Head of caudate nucleus (tissue), 42 donors: ENCODE results near the gene ABCC1.
"Not testable (repeated sequence)": the region's sequence is repeated elsewhere in the genome, so short reads cannot be mapped to it uniquely, and the experiment has no call there.

ENCODE experiments used
- DNase-seq, 42 donors: peaks; one replicate each; pipeline versions ENCODE4 v3.0.0 to v3.0.0-alpha.2; 2020 to 2021; ENCODE audit warnings: mixed read lengths in 7 of 42
- intact Hi-C: fragments of 100-400 bp; cut with DNase I; formaldehyde crosslinking; loops from one replicate; pipeline ENCODE4 v1.15.0; 2022

ABCC1 gene

DNA sequence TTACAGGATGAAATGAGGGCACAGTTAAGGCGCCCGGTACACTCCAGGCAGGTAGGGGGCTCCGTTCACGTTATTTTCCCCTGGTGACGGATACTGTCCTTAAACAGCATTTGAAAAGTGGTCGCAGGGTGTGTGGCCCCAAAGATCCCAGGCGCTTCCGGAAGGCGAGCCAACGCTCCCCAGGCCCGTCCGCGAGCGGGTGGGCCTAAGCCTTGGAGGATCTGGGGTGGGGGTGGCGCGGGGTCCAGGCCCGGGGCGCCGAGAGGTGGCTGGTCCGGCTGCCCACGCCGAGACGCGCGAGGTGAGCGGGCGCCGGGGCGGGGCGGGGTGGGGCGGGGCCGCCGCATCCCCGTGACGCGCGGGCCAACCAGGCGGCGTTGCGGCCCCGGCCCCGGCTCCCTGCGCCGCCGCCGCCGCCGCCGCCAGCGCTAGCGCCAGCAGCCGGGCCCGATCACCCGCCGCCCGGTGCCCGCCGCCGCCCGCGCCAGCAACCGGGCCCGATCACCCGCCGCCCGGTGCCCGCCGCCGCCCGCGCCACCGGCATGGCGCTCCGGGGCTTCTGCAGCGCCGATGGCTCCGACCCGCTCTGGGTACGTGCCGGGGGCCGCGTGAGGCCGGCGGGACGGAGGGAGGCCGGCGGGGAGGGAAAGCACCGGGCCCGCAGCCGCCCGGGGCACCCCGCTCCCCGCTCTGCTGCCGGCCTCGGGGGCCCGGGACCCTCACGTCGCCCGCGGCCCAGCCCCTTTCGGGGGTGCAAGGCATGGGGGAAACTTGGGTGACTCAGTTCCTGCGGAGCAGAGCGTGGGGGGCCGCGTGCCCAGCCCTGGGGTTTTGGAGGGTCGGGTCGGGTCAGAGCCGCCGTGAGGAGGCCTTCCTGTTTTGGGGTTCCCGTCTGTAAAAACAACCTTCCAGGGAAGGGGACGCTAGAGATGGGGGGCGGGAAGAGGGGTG is at the start of gene ABCC1:
ABCC1 (plus strand) TSS at position 407 of the 951 bp plus-strand sequence; CDS start at position 543, 136 bp downstream.
- DNase-seq = peak in 29 of 42 donors; percentile 15 to 62 (median 35)

DNA sequence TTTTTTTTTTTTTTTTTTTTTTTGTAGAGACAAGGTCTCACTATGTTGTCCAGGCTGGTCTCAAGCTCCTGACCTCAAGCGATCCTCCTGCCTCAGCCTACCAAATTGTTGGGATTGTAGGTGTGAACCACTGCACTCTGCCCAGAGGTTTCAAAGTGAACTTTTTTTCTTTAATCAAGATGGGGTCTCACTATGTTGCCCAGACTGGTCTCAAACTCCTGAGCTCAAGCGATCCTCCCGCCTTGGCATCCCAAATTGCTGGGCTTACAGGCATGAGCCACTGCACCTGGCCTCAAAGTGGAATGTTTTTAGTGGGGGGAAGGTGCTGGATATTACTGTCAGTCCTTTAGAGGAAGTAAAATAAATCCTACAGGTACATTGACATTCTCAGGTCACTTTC is 49.1 kb upstream of the ABCC1 start:
- intact Hi-C loops = no loop called here
- DNase-seq = no peak

More for the DNA sequence above, at the start of gene ABCC1:
- intact Hi-C loops = no loop called here

DNA sequence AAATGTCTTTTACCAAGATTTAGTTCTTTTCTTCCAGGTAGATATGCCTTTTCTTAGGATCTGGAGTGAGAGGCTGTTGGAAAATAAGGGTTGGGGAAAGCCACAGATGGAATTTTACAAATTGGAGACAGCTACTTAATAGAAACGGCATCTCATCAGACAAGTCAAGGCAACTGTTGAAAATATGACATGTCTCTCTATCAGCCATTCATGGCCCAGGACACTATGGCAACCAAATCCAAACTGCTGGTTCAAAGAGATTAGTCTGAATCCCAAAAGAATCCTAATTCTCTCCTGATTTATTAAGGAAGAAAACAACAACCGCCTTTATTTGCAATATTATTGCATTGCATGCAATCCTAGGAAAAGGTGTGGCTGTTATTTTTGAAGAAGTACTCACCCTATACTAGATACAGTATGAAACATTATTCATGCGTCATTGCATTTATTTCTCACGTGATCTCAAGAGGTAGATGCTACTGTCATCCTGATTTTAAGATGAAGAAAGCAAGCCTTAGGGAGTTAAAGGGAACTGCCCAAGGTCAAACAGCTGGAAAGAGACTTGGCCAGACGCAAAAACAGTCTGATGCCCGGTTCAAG is 48.4 kb upstream of the ABCC1 start:
- DNase-seq = no peak
- intact Hi-C loops = no loop called here

DNA sequence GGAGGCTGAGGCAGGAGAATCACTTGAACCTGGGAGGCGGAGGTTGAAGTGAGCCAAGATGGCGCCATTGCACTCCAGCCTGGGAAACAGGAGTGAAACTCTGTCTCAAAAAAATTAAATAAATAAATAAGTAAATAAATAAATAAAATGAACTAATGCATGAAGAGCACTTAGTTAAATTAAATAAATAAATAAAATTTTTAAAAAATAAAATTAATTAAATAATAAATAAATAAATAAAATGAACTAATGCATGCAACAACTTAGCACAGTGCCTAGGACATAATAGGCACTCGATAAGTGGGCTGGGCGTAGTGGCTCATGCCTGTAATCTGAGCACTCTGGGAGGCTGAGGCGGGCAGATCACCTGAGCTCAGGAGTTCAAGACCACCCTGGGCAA is 45.5 kb upstream of the ABCC1 start:
- intact Hi-C loops = no loop called here
- DNase-seq = no peak

DNA sequence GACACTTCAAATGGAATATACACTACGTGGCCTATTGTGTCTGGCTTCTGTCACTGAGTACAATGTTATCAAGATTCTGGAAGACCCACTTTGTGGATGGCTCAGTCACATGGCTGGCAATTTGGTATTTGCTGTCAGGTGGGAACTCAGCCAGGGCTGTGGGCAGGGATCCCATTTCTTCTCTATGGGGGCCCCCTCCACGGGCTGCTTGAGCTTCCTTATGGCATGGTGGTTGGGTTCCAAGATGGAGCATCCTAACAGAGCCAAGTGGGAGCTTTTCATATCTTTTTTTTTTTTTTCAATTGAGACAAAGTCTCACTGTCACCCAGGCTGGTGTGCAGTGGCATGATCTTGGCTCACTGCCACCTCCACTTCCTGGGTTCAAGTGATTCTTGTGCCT is 43.0 kb upstream of the ABCC1 start:
- no peak for DNase-seq
- intact Hi-C loops = no loop called here

DNA sequence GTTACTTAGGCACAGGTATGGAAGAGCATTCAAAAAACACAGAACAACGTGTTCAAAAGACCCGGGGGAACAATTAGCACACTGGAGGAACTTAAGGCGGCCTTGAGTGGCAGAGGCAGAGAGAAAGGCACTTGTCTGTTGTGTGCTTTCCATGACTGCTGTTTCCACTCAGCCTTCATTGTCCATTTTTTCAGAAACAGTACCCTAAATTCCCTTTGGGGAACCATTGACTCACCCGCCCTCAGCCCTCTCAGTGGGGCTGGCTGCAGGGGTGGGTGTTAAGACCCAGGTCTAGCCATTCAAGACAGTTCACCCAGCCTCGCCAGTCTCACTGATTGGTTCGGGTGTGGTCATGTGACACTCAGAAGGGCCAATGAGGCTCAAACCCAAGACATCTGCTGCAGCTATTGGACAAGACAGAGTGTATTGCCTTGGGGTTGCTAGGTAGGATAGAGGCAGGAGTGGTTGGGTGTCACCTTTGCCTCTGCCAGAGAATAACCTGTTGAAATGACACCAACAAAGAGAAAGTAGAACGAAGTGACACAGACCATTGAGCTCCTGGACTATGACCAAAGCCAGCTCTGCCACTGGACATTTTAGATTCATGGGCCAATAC is 41.4 kb upstream of the ABCC1 start:
- intact Hi-C loops = no loop called here
- DNase-seq = no peak

DNA sequence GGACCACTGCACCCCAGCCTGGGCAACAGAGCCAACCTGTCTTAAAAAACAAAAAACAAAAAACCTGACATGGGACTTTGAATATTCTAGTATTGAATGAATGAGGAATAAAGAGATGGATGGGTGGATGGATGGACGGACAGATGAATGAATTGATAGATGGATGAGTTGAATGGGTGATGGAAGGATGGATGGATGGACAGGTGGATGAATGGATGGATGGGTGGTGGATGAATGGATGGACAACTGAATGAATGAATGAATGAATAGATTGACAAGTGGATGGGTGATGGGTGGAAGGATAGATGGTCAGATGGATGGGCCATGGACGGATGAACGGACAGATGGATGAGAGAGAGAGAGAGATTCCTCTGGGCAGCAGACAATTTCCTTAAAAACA is 38.2 kb upstream of the ABCC1 start:
- intact Hi-C loops = no loop called here

DNA sequence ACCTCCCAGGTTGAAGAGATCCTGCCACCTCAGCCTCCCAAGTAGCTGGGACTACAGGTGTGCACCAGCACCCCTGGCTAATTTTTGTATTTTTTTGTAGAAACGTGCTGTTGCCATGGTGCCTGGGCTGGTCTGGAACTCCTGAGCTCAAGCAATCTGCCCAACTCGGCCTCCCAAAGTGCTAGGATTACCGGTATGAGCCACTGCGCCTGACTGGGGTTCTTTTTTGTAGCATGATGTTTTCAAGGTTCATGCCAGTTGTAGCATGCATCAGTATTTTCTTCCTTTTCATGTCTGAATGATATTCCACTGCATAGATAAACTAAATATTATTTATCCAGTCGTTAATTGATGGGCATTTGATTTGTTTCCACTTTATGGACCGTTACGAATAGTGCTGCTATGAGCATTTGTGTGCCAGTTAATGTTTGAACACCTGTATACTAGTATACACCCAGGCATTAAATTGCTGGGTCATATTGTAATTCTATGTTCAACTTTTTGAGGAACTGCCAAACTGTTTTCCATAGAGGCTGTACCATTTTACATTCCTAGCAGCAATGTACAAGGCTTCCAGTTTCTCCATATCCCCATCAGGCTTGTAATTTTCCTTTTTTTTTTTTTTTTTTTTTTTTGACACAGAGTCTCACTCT is 36.2 kb upstream of the ABCC1 start:
- peak in 1 of 42 donors; percentile 6 for DNase-seq
- intact Hi-C loops = no loop called here

More for the DNA sequence above, 38.2 kb upstream of the ABCC1 start:
- no peak for DNase-seq

DNA sequence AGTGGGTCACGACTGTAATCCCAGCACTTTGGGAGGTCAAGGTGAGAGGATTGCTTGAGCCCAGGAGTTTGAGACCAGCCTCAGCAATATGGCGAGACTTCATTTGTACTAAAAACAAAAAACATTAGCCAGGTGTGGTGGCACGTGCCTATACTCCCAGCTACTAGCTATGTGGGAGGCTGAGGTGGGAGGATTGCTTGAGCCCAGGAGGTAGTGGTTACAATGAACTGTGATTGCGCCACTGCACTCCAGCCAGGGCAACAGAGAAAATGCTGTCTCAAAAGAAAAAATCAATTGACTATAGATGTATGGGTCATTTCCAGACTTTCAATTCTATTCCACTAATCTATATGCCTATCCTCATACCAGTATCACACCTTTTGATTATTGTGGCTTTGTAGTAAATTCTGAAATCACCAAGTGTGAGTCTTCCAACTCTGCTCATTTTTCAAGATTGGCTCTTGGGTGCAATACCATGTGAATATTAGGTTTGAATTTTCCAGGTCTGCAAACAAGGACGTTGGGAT is 33.8 kb upstream of the ABCC1 start:
- DNase-seq = no peak
- intact Hi-C loops = no loop called here

DNA sequence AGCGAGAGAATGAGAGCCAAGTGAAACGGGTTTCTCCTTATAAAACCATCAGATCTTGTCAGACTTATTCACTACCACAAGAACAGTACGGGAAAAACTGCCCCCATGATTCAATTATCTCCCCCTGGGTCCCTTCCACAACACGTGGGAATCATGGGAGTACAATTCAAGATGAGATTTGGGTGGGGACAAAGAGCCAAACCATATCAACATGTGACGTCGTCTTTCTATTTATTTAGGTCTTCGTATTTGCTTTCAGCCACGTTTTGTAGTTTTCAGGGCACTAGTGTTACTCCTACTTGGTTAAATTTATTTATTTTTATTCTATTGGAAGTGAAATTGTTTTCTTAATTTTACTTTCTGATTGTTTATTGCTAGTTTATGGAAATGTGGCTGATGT is 33.1 kb upstream of the ABCC1 start:
- intact Hi-C loops = no loop called here

DNA sequence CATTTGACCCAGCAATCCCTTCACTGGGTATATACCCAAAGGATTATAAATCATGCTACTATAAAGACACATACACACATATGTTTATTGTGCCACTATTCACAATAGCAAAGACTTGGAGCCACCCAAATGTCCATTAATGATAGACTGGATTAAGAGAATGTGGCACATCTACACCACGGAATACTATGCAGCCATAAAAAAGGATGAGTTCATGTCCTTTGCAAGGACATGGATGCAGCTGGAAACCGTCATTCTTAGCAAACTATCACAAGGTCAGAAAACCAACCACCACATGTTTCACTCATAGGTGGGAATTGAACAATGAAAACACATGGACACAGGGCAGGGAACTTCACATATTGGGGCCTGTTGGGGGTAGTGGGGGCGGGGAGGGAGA is 31.1 kb upstream of the ABCC1 start:
- DNase-seq, intact Hi-C loops: not testable (repeated sequence)

More for the DNA sequence above, 33.1 kb upstream of the ABCC1 start:
- DNase-seq = no peak

DNA sequence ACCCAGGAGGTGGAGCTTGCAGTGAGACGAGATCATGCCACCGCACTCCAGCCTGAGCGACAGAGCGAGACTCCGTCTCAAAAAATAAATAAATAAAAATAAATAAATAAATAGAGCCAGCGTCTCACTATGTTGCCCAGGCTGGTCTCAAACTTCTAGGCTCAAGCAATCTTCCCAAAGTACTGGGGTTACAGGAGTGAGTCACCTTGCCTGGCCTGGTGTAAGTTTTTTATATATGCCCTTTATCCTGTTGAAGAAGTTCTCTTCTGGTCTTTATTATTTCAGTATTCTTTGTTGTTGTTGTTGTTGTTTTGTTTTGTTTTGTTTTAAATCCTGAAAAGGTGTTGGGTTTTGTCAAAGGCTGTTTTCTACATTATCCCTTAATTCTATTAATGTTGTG is 30.1 kb upstream of the ABCC1 start:
- intact Hi-C loops = no loop called here
- DNase-seq = no peak

DNA sequence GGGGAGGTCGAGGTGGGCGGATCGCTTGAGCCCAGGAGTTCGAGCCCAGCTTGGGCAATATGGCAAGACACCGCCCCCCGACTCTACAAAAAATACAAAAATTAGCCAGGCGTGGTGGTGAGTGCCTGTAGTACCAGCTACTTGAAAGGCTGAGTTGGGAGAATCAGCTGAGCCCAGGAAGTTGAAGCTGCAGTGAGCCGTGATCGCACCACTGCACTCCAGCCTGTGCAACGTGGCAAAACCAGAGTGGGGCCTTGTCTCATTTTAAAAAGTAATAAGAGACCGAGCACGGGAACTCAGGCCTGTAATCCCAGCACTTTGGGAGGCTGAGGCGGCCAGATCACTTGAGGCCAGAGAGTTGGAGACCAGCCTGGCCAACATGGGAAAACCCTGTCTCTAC is 24.4 kb upstream of the ABCC1 start:
- no peak for DNase-seq
- intact Hi-C loops = no loop called here

DNA sequence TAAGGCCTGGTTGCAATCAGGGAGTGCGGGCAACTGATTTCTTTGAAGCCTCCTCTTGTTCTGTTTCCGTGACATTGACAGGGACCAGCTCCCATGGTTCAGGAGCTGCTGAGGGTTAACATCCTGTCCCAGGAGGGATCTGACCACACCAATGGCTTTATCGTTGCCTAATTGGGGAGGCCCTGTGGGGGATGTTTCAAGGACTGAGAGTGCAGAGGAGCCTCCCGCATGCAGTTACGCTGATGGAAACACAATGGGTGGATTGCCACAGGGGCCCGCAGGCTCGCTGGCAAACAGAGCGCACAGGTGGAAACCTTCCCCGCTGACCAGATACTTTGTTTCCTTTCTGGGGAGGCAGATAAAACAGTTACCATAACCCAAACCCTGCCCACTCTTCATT is 23.8 kb upstream of the ABCC1 start:
- intact Hi-C loops = no loop called here
- DNase-seq = no peak

DNA sequence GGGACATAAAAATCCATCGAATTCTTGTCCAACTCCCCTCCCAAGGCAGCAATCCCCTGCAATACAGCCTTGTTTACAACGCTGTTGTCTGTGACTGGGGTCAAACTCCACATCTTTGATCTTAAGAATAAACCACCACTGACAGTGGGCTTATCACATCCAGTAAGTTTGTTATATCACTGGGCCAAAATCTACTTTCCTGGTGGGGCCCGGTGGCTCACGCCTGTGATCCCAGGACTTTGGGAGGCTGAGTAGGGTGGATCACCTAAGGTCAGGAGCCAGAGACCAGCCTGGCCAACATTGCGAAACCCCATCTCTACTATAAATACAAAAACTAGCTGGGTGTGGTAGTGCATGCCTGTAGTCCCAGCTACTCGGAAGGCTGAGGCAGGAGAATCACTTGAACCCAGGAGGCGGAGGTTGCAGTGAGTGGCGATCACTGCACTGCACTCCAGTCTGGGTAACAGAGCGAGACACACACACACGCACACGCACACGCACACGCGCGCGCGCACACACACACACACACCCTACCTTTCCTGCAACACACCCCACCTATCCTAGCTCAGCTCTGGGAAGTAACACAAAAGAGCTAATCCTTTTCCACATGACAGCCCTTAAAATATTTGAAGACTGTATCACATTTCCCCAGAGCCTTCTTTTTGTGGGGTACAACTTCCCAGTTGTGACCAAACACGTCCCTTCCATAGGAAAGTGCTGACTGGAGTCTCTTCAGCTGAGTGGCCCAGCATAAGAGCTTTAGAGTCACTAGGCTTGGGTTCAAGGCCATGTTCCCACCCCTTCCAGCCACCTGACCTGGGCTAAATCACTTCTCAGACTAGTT is 20.9 kb upstream of the ABCC1 start:
- intact Hi-C loops = no loop called here
- no peak for DNase-seq

DNA sequence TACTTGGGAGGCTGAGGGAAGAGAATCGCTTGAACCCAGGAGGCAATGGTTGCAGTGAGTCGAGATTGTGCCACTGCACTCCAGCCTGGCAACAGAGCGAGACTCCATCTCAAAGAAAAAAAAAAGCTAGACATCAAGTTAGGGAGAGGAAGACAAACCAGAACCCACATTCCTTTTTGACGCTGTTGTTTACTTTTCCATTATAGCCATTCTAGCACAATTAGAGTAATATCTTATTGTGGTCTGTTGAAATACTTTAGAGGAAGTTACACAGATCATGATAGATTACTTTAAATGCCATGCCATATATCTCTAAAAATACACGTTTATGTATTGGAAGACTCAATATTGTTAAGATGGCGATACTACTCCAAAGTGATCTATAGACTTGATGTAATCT is 16.5 kb upstream of the ABCC1 start:
- intact Hi-C loops = no loop called here
- DNase-seq = no peak

DNA sequence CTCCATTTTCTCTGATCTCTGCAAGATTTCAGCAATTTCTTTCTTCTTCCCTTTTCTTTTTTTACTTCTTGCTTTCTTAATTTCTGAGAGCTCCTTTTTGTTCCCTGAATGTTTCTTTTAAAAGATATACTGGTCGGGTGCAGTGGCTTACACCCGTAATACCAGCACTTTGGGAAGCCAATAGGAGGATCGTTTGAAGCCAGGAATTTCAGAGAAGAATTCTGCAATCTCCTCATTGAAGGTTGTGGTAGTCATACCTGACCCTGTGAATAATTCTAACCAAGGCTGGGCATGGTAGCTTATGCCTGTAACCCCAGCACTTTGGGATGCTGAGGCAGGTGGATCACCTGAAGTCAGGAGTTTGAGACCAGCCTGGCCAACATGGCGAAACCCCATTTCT is 15.6 kb upstream of the ABCC1 start:
- intact Hi-C loops = no loop called here
- no peak for DNase-seq

DNA sequence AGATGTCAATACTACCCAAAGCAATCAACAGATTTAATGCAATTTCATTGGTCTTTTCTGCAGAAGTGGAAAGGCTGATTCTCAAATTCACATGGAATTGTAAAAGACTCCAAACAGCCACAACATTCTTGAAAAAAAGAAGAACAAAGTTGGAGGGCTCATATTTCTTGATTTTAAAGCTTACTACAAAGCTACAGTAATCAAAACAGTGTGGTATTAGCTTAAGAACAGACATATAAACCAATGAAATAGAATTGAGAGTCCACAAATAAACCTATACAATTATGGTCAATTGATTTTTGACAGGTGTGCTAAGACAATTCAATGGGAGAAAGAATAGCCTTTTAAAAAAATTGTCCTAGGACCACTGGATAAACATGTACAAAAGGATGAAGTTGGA is 14.4 kb upstream of the ABCC1 start:
- intact Hi-C loops = no loop called here
- no peak for DNase-seq

DNA sequence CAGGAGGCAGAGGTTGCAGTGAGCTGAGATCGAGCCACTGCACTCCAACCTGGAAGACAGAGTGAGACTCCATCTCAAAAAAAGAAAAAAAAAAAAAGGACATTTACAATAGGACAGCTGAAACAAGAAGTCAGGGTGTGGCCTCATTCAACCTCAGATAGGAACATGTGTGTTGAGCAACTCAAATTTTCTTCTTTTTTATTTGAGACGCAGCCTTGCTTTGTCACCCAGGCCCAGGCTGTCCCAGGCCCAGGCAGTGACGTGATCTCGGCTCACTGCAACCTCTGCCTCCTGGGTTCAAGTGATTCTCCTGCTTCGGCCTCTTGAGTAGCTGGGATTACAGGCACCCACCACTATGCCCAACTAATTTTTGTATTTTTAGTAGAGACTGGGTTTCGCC is 12.6 kb upstream of the ABCC1 start:
- DNase-seq, intact Hi-C loops: not testable (repeated sequence)
